GM23338 (cell line): Measurements from ENCODE around the gene DPF3. TPM values are rescaled to one million over a fixed set of nuclear protein-coding genes. Genes with fewer than 3 reads are reported as not detected.

Experiments
- ATAC-seq: fragments of 200-7000 bp; cut with Tn5 transposase; 3 replicates; pipeline ENCODE4 v1.9.1; 2020
- DNase-seq: peaks from one replicate; pipeline ENCODE4 v3.0.0-alpha.2; 2015; ENCODE audit warnings: low spot score
- H2AFZ ChIP-seq: fragments of 200-600 bp; sonication (generic); 2 replicates; pipeline ENCODE4 v1.8.0; 2016; ENCODE audit warnings: antibody characterized with exemption, mild to moderate bottlenecking, moderate library complexity
- H3F3A ChIP-seq: fragments of 200-600 bp; sonication (generic); replicated peaks from 2 replicates; pipeline ENCODE4 v1.8.0; 2017; ENCODE audit warnings: antibody characterized with exemption, mixed run types, low read depth
- H3K27ac ChIP-seq: fragments of 200-600 bp; sonication (generic); 2 replicates; pipeline ENCODE4 v1.6.1; 2016; ENCODE audit warnings: low read depth
- H3K27me3 ChIP-seq: fragments of 200-600 bp; sonication (generic); 2 replicates; pipeline ENCODE4 v1.8.0; 2016; ENCODE audit warnings: mild to moderate bottlenecking, mixed run types, moderate library complexity; ENCODE audit not compliant: insufficient read depth
- H3K36me3 ChIP-seq: fragments of 200-600 bp; sonication (generic); 2 replicates; pipeline ENCODE4 v1.8.0; 2016; ENCODE audit warnings: mild to moderate bottlenecking; ENCODE audit not compliant: insufficient read depth
- H3K4me1 ChIP-seq: fragments of 200-600 bp; sonication (generic); 2 replicates; pipeline ENCODE4 v1.8.0; 2016; ENCODE audit warnings: mild to moderate bottlenecking, moderate library complexity; ENCODE audit not compliant: insufficient read depth
- H3K4me2 ChIP-seq: fragments of 200-600 bp; sonication (generic); 2 replicates; pipeline ENCODE4 v1.7.1; 2017; ENCODE audit warnings: mixed run types
- H3K4me3 ChIP-seq: fragments of 200-600 bp; sonication (generic); 2 replicates; pipeline ENCODE4 v1.6.1; 2016; ENCODE audit warnings: mixed run types
- H3K79me2 ChIP-seq: fragments of 200-600 bp; sonication (generic); replicated peaks from 2 replicates; pipeline ENCODE4 v1.8.0; 2017; ENCODE audit warnings: mild to moderate bottlenecking; ENCODE audit not compliant: insufficient read depth
- H3K9me2 ChIP-seq: fragments of 200-600 bp; sonication (generic); 2 replicates; pipeline ENCODE4 v1.8.0; 2017; ENCODE audit not compliant: insufficient read depth
- H4K20me1 ChIP-seq: fragments of 200-600 bp; sonication (generic); replicated peaks from 2 replicates; pipeline ENCODE4 v1.8.0; 2017; ENCODE audit warnings: mild to moderate bottlenecking; ENCODE audit not compliant: insufficient read depth
- H3K27ac Mint-ChIP-seq: 2 replicates; pipeline ENCODE4 v1.8.0; 2020; ENCODE audit warnings: inconsistent platforms, mild to moderate bottlenecking, moderate library complexity, mixed read lengths
- H3K27me3 Mint-ChIP-seq: 3 replicates; pipeline ENCODE4 v1.8.0; 2022; ENCODE audit warnings: low read depth, mild to moderate bottlenecking, moderate library complexity, mixed read lengths, inconsistent platforms; ENCODE audit not compliant: insufficient read depth, poor library complexity
- H3K36me3 Mint-ChIP-seq: 3 replicates; pipeline ENCODE4 v1.8.0; 2021; ENCODE audit warnings: low read depth, mild to moderate bottlenecking, inconsistent platforms, moderate library complexity, mixed read lengths
- H3K4me1 Mint-ChIP-seq: 3 replicates; pipeline ENCODE4 v1.8.0; 2020; ENCODE audit warnings: mild to moderate bottlenecking, inconsistent platforms, mixed read lengths
- H3K4me3 Mint-ChIP-seq: 3 replicates; pipeline ENCODE4 v1.8.0; 2021; ENCODE audit warnings: moderate library complexity, mild to moderate bottlenecking, inconsistent platforms, mixed read lengths
- H3K9me3 Mint-ChIP-seq: 3 replicates; pipeline ENCODE4 v1.8.0; 2020; ENCODE audit warnings: moderate library complexity, mild to moderate bottlenecking, inconsistent platforms, mixed read lengths
- EZH2 ChIP-seq: fragments of 200-600 bp; sonication (generic); IDR thresholded peaks from one replicate; pipeline ENCODE4 v1.8.0; 2017; ENCODE audit warnings: antibody characterized with exemption, mild to moderate bottlenecking, low read depth; ENCODE audit not compliant: unreplicated experiment
- EZH2phosphoT487 ChIP-seq: fragments of 200-600 bp; sonication (generic); IDR thresholded peaks from one replicate; pipeline ENCODE4 v1.8.1; 2018; ENCODE audit warnings: antibody characterized with exemption; ENCODE audit not compliant: unreplicated experiment
- JUNB ChIP-seq: IDR thresholded peaks from one replicate; pipeline ENCODE4 v1.6.1; 2016; ENCODE audit warnings: antibody characterized with exemption; ENCODE audit not compliant: unreplicated experiment
- STAT1 ChIP-seq: IDR thresholded peaks from one replicate; pipeline ENCODE4 v1.6.1; 2016; ENCODE audit warnings: antibody characterized with exemption; ENCODE audit not compliant: unreplicated experiment
- ZNF331 ChIP-seq: fragments of 250-450 bp; sonication (Bioruptor Pico); IDR thresholded peaks from 2 replicates; pipeline ENCODE4 v1.5.0; 2020; ENCODE audit warnings: low read depth, mild to moderate bottlenecking, moderate library complexity
- polyA plus RNA-seq: library from polyadenylated mRNA; unstranded; fragments of >200 nt; fragmentation: Nextera tagmentation; extraction: Ambion mirVana; gene quantifications from 2 replicates; pipeline ENCODE4 v1.2.1, GENCODE V29; 2016
- total RNA-seq: library from RNA; depleted of rRNA; stranded (reverse); fragments of >200 nt; shearing (Covaris generic); gene quantifications from 2 replicates; pipeline ENCODE4 v1.2.3, GENCODE V29; 2014
- TF ChIP-seq, protein P1 (sequence below): fragments of 250-450 bp; sonication (Bioruptor Pico); IDR thresholded peaks from 2 replicates; pipeline ENCODE4 v1.5.0; 2020; ENCODE audit warnings: mild to moderate bottlenecking, moderate library complexity
- TF ChIP-seq, protein P2 (sequence below): IDR thresholded peaks from one replicate; pipeline ENCODE4 v1.6.1; 2018; ENCODE audit warnings: antibody characterized with exemption; ENCODE audit not compliant: unreplicated experiment

The DPF3 gene
- total and polyA plus RNA-seq, 2 experiments from 2014 or later = 0.18 to 1.0 TPM

DNA sequence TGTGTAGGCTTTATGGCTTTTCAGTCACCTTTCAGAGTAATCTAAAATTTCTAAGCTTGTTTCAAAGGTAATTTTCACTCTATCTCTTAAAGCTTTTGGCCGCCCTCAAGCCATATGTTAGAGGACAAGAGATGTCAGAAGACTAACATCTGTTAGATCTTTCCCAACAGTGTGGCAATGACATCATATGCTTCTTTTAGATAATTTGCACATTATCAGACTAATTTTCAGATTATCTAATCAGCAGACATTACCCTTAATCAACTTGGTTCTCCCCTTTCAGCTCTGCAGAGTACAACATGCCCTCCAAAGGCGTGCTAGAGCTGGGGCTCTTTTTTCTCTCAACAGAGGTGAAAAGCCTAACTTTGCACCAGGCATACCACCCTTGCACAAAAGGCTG lies 207.1 kb downstream of the DPF3 start (continued):
- TF ChIP-seq, protein P1, sequence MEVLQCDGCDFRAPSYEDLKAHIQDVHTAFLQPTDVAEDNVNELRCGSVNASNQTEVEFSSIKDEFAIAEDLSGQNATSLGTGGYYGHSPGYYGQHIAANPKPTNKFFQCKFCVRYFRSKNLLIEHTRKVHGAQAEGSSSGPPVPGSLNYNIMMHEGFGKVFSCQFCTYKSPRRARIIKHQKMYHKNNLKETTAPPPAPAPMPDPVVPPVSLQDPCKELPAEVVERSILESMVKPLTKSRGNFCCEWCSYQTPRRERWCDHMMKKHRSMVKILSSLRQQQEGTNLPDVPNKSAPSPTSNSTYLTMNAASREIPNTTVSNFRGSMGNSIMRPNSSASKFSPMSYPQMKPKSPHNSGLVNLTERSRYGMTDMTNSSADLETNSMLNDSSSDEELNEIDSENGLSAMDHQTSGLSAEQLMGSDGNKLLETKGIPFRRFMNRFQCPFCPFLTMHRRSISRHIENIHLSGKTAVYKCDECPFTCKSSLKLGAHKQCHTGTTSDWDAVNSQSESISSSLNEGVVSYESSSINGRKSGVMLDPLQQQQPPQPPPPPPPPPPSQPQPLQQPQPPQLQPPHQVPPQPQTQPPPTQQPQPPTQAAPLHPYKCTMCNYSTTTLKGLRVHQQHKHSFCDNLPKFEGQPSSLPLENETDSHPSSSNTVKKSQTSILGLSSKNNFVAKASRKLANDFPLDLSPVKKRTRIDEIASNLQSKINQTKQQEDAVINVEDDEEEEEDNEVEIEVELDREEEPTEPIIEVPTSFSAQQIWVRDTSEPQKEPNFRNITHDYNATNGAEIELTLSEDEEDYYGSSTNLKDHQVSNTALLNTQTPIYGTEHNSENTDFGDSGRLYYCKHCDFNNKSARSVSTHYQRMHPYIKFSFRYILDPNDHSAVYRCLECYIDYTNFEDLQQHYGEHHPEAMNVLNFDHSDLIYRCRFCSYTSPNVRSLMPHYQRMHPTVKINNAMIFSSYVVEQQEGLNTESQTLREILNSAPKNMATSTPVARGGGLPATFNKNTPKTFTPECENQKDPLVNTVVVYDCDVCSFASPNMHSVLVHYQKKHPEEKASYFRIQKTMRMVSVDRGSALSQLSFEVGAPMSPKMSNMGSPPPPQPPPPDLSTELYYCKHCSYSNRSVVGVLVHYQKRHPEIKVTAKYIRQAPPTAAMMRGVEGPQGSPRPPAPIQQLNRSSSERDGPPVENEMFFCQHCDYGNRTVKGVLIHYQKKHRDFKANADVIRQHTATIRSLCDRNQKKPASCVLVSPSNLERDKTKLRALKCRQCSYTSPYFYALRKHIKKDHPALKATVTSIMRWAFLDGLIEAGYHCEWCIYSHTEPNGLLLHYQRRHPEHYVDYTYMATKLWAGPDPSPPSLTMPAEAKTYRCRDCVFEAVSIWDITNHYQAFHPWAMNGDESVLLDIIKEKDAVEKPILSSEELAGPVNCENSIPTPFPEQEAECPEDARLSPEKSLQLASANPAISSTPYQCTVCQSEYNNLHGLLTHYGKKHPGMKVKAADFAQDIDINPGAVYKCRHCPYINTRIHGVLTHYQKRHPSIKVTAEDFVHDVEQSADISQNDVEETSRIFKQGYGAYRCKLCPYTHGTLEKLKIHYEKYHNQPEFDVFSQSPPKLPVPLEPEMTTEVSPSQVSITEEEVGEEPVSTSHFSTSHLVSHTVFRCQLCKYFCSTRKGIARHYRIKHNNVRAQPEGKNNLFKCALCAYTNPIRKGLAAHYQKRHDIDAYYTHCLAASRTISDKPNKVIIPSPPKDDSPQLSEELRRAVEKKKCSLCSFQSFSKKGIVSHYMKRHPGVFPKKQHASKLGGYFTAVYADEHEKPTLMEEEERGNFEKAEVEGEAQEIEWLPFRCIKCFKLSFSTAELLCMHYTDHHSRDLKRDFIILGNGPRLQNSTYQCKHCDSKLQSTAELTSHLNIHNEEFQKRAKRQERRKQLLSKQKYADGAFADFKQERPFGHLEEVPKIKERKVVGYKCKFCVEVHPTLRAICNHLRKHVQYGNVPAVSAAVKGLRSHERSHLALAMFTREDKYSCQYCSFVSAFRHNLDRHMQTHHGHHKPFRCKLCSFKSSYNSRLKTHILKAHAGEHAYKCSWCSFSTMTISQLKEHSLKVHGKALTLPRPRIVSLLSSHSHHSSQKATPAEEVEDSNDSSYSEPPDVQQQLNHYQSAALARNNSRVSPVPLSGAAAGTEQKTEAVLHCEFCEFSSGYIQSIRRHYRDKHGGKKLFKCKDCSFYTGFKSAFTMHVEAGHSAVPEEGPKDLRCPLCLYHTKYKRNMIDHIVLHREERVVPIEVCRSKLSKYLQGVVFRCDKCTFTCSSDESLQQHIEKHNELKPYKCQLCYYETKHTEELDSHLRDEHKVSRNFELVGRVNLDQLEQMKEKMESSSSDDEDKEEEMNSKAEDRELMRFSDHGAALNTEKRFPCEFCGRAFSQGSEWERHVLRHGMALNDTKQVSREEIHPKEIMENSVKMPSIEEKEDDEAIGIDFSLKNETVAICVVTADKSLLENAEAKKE = no peak
- TF ChIP-seq EZH2phosphoT487 (no peak), STAT1 (no peak), JUNB (no peak), ZNF331 (no peak), EZH2 (no peak)

DNA sequence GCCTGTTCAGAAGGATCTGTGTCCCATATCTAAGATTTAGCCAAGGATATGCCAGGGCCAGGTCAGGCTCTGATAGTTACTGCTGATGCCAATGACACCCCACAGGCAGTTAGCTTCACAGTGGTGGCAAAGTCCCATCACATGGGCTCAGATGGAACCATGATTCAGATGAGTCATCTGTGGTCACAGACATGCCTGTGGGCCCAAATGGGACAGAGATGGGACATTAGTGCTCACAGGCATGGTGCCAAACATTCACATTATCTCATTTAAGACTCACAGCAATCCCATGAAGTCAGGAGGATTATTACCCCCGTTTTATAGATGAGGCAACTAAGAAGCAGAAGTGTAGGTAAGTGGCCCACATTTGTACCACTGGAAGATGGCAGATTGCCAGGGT lies 207.8 kb downstream of the DPF3 start:
- Mint-ChIP-seq H3K4me3 (no peak overlapping the region), H3K36me3 (no peaks in the 10 kb centered on the region), H3K27ac (no peak overlapping the region), H3K27me3 (no peaks in the 10 kb centered on the region), H3K4me1 (peaks cover 7% of the 10 kb centered on the region), H3K9me3 (no peaks in the 10 kb centered on the region)
- ATAC-seq (no peak), DNase-seq (no peak)
- no peaks in the 10 kb centered on the region for H3K9me2 ChIP-seq
- H3K79me2 ChIP-seq = no peaks in the 10 kb centered on the region
- no peak overlapping the region for H2AFZ ChIP-seq
- H3K27me3 ChIP-seq = no peaks in the 10 kb centered on the region
- H3F3A ChIP-seq = no peaks in the 10 kb centered on the region
- H3K4me2 ChIP-seq = no peak overlapping the region
- no peaks in the 10 kb centered on the region; the same call in 1 of the 2 replicates for H3K36me3 ChIP-seq
- no peak overlapping the region for H3K4me3 ChIP-seq
- H4K20me1 ChIP-seq = no peaks in the 10 kb centered on the region
- H3K27ac ChIP-seq = no peak overlapping the region
- no peaks in the 10 kb centered on the region for H3K4me1 ChIP-seq
- TF ChIP-seq, protein P1 = no peak
- TF ChIP-seq JUNB (no peak), EZH2phosphoT487 (no peak)
- TF ChIP-seq, protein P2, sequence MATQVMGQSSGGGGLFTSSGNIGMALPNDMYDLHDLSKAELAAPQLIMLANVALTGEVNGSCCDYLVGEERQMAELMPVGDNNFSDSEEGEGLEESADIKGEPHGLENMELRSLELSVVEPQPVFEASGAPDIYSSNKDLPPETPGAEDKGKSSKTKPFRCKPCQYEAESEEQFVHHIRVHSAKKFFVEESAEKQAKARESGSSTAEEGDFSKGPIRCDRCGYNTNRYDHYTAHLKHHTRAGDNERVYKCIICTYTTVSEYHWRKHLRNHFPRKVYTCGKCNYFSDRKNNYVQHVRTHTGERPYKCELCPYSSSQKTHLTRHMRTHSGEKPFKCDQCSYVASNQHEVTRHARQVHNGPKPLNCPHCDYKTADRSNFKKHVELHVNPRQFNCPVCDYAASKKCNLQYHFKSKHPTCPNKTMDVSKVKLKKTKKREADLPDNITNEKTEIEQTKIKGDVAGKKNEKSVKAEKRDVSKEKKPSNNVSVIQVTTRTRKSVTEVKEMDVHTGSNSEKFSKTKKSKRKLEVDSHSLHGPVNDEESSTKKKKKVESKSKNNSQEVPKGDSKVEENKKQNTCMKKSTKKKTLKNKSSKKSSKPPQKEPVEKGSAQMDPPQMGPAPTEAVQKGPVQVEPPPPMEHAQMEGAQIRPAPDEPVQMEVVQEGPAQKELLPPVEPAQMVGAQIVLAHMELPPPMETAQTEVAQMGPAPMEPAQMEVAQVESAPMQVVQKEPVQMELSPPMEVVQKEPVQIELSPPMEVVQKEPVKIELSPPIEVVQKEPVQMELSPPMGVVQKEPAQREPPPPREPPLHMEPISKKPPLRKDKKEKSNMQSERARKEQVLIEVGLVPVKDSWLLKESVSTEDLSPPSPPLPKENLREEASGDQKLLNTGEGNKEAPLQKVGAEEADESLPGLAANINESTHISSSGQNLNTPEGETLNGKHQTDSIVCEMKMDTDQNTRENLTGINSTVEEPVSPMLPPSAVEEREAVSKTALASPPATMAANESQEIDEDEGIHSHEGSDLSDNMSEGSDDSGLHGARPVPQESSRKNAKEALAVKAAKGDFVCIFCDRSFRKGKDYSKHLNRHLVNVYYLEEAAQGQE = no peak
